Activated naive CD8-positive, alpha-beta T cell treated with anti-CD3 and anti-CD28 coated beads for 36 hours (primary cell): ENCODE data around the gene CKAP5. TPM values are rescaled to one million over a fixed set of nuclear protein-coding genes. Genes with fewer than 3 reads are reported as not detected.

ENCODE experiments used
- DNase-seq: peaks from one replicate; pipeline ENCODE4 v3.0.0; 2021
- H3K27ac Mint-ChIP-seq: one replicate; pipeline ENCODE4 v1.8.0; 2022; ENCODE audit warnings: mild to moderate bottlenecking, moderate library complexity, mixed read lengths
- H3K27me3 Mint-ChIP-seq: one replicate; pipeline ENCODE4 v1.8.0; 2022; ENCODE audit warnings: mild to moderate bottlenecking, mixed read lengths
- H3K36me3 Mint-ChIP-seq: one replicate; pipeline ENCODE4 v1.8.0; 2021; ENCODE audit warnings: mild to moderate bottlenecking, mixed read lengths
- H3K4me1 Mint-ChIP-seq: one replicate; pipeline ENCODE4 v1.8.0; 2021; ENCODE audit warnings: mixed read lengths
- H3K4me3 Mint-ChIP-seq: one replicate; pipeline ENCODE4 v1.8.0; 2022; ENCODE audit warnings: mild to moderate bottlenecking, moderate library complexity, mixed read lengths
- H3K9me3 Mint-ChIP-seq: one replicate; pipeline ENCODE4 v1.8.0; 2022; ENCODE audit warnings: mixed read lengths
- total RNA-seq, 2 experiments: library from RNA; stranded (reverse); gene quantifications; one replicate each; pipeline ENCODE4 v1.2.3, GENCODE V29; 2021

Gene CKAP5
- total RNA-seq, 2 experiments from 2014 or later, result 139 to 144 TPM

DNA sequence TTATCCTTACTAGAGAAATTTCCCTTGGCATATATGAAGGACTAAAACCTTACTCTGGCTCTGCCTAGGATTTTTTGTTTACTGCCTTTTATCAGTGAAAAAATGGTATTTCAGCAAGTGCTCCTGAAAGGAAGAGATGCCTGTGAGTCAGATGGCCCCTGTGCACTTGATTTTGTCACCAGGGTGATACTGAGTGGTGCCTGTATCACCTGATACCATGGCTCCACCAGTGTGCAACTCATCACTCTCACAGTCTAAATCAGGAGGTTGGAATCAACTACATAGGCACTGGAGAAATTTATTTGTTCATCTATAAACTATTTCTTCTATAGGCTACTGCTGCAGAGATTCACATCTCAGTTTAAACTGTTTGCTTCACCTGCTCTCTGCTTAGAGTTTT lies 83.8 kb downstream of the CKAP5 start:
- H3K27me3 Mint-ChIP-seq, result no peaks in the 10 kb centered on the region
- no peak for DNase-seq
- H3K4me3 Mint-ChIP-seq, result no peak overlapping the region
- H3K36me3 Mint-ChIP-seq, result peaks cover 18% of the 10 kb centered on the region
- H3K9me3 Mint-ChIP-seq, result no peaks in the 10 kb centered on the region
- no peaks in the 10 kb centered on the region for H3K4me1 Mint-ChIP-seq
- no peak overlapping the region for H3K27ac Mint-ChIP-seq

GRCh38 chr11:46761807-46762206 lies 84.3 kb downstream of the CKAP5 start:
- Mint-ChIP-seq H3K4me1 (no peaks in the 10 kb centered on the region), H3K27ac (no peak overlapping the region), H3K36me3 (peaks cover 18% of the 10 kb centered on the region)

GRCh38 chr11:46760429-46761128 lies 85.5 kb downstream of the CKAP5 start:
- DNase-seq, result no peak
- Mint-ChIP-seq H3K27me3 (no peaks in the 10 kb centered on the region), H3K9me3 (no peaks in the 10 kb centered on the region), H3K4me1 (no peaks in the 10 kb centered on the region), H3K27ac (no peak overlapping the region), H3K36me3 (peaks cover 20% of the 10 kb centered on the region), H3K4me3 (no peak overlapping the region)

More at GRCh38 chr11:46761807-46762206, 84.3 kb downstream of the CKAP5 start:
- Mint-ChIP-seq H3K4me3 (no peak overlapping the region), H3K27me3 (no peaks in the 10 kb centered on the region), H3K9me3 (no peaks in the 10 kb centered on the region)
- no peak for DNase-seq

GRCh38 chr11:46759196-46759595 lies 86.9 kb downstream of the CKAP5 start:
- Mint-ChIP-seq H3K36me3 (peaks cover 29% of the 10 kb centered on the region), H3K4me1 (no peaks in the 10 kb centered on the region), H3K27ac (no peak overlapping the region), H3K4me3 (no peak overlapping the region), H3K27me3 (no peaks in the 10 kb centered on the region), H3K9me3 (no peaks in the 10 kb centered on the region)
- DNase-seq, result no peak

- no peaks in the 10 kb centered on the region for H3K9me3 Mint-ChIP-seq
- H3K27ac Mint-ChIP-seq, result no peak overlapping the region
- H3K4me3 Mint-ChIP-seq, result no peak overlapping the region
- no peaks in the 10 kb centered on the region for H3K4me1 Mint-ChIP-seq
- H3K36me3 Mint-ChIP-seq, result peaks cover 28% of the 10 kb centered on the region
- DNase-seq, result no peak
- no peaks in the 10 kb centered on the region for H3K27me3 Mint-ChIP-seq
Measured at GRCh38 chr11:46755962-46756361, 90.1 kb downstream of the CKAP5 start.

GRCh38 chr11:46747150-46747549 lies 98.9 kb downstream of the CKAP5 start:
- Mint-ChIP-seq H3K4me1 (no peaks in the 10 kb centered on the region), H3K4me3 (no peak overlapping the region), H3K27ac (no peak overlapping the region), H3K36me3 (peaks cover 36% of the 10 kb centered on the region), H3K9me3 (no peaks in the 10 kb centered on the region), H3K27me3 (no peaks in the 10 kb centered on the region)
- DNase-seq, result no peak

DNA sequence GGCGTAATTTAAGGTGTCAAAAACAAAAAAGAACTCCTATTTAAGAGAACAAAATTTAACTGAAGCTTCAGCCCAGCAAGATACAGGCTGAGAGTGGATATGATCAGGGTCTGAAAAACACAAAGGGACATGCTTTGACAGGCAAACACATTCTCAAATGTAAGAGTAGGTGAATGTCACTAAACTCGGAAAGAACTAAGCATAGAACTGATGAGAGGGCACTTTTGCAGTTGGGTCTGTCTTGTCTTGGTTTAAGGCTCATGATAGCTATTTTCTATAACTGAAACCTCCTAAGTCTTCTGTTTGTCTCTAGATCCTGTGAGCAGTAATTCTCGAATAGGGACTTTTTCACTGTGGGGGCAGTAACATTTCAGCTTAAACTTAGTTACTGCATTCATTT lies 100.1 kb downstream of the CKAP5 start:
- DNase-seq, result no peak
- Mint-ChIP-seq H3K4me3 (no peak overlapping the region), H3K27ac (no peak overlapping the region), H3K27me3 (no peaks in the 10 kb centered on the region), H3K36me3 (peaks cover 43% of the 10 kb centered on the region), H3K9me3 (no peaks in the 10 kb centered on the region), H3K4me1 (no peaks in the 10 kb centered on the region)

- Mint-ChIP-seq H3K27ac (no peak overlapping the region), H3K4me1 (no peaks in the 10 kb centered on the region), H3K9me3 (no peaks in the 10 kb centered on the region), H3K36me3 (peaks cover 43% of the 10 kb centered on the region), H3K4me3 (no peak overlapping the region), H3K27me3 (no peaks in the 10 kb centered on the region)
- no peak for DNase-seq
Measured at GRCh38 chr11:46745328-46745727, 100.8 kb downstream of the CKAP5 start.

- Mint-ChIP-seq H3K4me3 (no peak overlapping the region), H3K27ac (no peak overlapping the region), H3K9me3 (no peaks in the 10 kb centered on the region), H3K4me1 (no peaks in the 10 kb centered on the region), H3K27me3 (no peaks in the 10 kb centered on the region), H3K36me3 (peaks cover 44% of the 10 kb centered on the region)
- no peak for DNase-seq
Measured at GRCh38 chr11:46743693-46744339, 102.3 kb downstream of the CKAP5 start.

DNA sequence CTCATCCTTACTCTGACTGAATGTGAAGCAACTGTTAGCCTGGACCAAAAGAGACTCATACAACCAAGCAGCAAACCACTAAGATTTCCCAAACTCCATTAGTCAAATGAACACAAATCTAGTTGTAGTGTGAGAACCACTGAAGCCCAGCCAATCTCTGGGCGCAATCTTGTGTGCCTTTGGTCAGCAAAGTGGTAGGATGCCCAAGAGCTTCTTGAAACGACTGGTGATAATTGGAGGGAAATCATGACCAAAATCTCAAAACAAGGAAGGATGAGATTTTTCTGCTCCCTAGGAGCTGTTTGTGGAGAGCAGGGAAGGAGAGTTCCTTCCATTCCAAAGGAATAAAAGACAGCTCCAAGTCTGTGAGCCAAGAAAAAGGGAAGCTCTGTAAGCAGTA lies 103.0 kb downstream of the CKAP5 start:
- Mint-ChIP-seq H3K9me3 (no peaks in the 10 kb centered on the region), H3K4me3 (no peak overlapping the region), H3K27me3 (no peaks in the 10 kb centered on the region), H3K4me1 (no peaks in the 10 kb centered on the region), H3K27ac (no peak overlapping the region), H3K36me3 (peaks cover 41% of the 10 kb centered on the region)
- no peak for DNase-seq

DNA sequence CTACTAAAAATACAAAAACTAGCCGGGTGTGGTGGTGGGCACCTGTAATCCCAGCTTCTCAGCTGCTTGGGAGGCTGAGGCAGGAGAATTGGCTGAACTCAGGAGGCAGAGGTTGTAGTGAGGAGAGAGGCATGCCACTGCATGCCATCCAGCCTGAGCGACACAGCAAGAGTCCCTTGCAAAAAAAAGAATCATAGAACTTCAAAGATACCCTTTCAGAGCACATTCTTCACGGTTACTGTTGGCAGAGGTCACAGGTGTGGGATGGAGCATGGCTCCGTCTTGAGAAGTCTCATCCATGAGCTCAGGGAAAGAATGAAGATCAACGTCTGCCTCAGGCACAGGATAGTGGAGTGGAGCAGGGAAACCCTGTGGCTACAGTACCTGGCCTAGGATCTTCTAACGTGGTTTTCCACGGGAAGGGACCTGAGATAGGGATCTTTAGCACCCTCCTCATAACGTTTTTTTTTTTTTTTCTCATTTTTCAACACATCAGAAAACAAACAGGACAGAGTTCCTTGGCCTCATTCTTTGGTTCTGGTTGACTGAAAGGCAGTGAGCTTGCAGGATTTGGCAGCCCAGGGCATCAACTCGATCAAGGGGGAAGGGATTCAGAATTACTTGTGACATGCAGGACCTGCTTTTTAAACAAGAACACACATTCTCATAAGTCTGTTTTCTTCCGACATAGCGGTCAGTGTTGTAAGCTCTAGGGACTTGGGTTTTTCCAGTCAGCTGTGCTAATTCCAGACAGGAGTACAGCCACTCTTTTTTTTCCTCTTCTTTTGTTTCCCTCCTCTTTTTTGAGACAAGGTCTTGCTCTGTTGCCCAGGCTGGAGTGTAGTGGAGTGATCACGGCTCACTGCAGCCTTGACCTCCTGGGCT lies 104.2 kb downstream of the CKAP5 start:
- no peak overlapping the region for H3K4me3 Mint-ChIP-seq
- no peak for DNase-seq

GRCh38 chr11:46738887-46739286 lies 107.2 kb downstream of the CKAP5 start:
- no peak overlapping the region for H3K4me3 Mint-ChIP-seq
- H3K4me1 Mint-ChIP-seq, result no peaks in the 10 kb centered on the region
- no peak overlapping the region for H3K27ac Mint-ChIP-seq
- DNase-seq, result no peak
- H3K36me3 Mint-ChIP-seq, result peaks cover 28% of the 10 kb centered on the region
- no peaks in the 10 kb centered on the region for H3K9me3 Mint-ChIP-seq
- no peaks in the 10 kb centered on the region for H3K27me3 Mint-ChIP-seq

More for the DNA sequence above, 104.2 kb downstream of the CKAP5 start:
- Mint-ChIP-seq H3K36me3 (peaks cover 37% of the 10 kb centered on the region), H3K27me3 (no peaks in the 10 kb centered on the region), H3K4me1 (no peaks in the 10 kb centered on the region), H3K27ac (no peak overlapping the region), H3K9me3 (no peaks in the 10 kb centered on the region)

DNA sequence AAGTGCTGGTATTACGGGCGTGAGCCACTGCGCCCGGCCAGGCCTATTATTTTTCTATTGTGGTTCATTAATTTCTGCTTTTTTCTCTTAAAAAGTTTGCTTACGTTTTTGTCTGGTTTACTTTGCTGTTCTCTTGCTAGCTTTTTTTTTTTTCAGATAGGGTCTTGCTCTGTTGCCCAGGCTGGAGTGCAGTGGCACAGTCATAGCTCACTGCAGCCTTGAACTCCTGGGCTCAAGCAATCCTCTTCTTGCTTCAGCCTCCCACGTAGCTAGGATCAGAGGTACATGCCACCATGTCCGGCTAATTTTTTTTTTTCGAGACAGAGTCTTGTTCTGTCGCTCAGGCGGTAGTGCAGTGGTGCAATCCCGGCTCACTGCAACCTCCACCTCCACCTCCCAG lies 108.4 kb downstream of the CKAP5 start:
- no peak overlapping the region for H3K27ac Mint-ChIP-seq
- no peaks in the 10 kb centered on the region for H3K4me1 Mint-ChIP-seq
- H3K4me3 Mint-ChIP-seq, result no peak overlapping the region
- no peaks in the 10 kb centered on the region for H3K27me3 Mint-ChIP-seq
- H3K9me3 Mint-ChIP-seq, result no peaks in the 10 kb centered on the region
- H3K36me3 Mint-ChIP-seq, result peaks cover 24% of the 10 kb centered on the region
- no peak for DNase-seq

GRCh38 chr11:46736615-46737014 lies 109.5 kb downstream of the CKAP5 start:
- Mint-ChIP-seq H3K27me3 (no peaks in the 10 kb centered on the region), H3K4me3 (no peak overlapping the region), H3K27ac (no peak overlapping the region), H3K9me3 (no peaks in the 10 kb centered on the region), H3K4me1 (no peaks in the 10 kb centered on the region), H3K36me3 (peaks cover 15% of the 10 kb centered on the region)
- DNase-seq, result no peak

- H3K27ac Mint-ChIP-seq, result no peak overlapping the region
- H3K4me1 Mint-ChIP-seq, result no peaks in the 10 kb centered on the region
- H3K36me3 Mint-ChIP-seq, result peaks cover 10% of the 10 kb centered on the region
- H3K9me3 Mint-ChIP-seq, result no peaks in the 10 kb centered on the region
- DNase-seq, result no peak
- no peak overlapping the region for H3K4me3 Mint-ChIP-seq
- H3K27me3 Mint-ChIP-seq, result no peaks in the 10 kb centered on the region
Measured at GRCh38 chr11:46736146-46736545, 109.9 kb downstream of the CKAP5 start.
